ENCODE data around the gene TSHZ1.

TSHZ1 gene

DNA sequence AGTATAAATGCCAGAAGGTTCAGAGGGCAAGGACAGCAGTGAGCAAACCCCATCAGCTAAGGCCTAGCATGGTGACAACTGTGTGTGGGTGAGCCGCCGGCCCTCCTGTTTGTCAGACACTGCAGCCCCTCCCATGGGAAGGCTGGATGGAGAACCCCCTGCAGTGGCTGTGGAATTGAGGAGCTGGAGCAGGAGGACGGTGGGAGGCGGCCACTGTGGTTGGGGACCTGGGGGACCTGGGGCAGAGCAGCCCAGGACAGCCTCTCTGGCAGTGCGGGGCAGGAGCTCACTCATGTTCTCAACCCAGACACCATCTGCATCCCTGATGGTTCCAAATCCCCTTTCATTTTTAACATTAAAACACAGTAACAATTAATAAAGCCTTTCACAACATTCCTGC is 68.8 kb downstream of the TSHZ1 start:
- DNase-seq = no peak

DNA sequence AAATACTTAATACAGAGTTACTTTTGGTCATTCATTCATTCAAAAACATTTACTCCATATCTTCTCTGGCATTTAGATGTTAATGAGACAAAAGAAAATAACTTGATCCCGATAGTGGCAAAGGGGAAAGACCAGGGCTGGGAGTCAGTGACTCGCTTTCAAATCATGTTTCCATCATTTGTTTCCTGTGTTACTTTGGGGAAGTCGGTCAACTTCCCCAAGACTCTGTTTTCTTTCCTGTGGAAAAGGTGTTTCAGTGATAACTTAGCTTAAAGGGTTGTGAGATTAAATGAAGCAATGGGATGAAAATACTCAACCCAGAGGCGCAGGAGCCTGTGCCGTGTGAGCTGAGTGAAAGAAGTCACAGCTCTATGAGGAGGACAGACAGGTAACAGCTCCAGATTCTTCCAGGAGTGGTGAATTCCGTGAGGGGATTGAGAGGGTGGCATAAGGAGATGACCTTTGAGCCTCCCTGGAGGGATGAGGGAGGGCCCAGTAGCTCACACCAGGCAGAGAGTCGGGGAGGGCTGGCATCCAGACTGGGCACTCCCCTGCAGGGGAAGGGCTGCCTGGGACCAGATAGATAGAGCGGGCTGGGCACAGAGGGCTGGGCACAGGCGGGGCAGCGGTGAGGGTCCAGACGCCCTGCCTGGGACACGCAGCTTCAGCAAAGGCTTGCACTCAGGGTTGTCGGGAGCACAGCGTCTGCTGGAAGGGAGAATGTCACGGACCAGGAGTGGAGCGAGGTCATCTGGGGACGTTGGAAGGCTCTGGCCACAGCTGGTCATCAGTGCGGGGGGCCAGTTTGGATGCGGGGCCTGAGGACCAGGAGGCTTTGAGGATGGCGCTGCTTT is 70.1 kb downstream of the TSHZ1 start:
- no peak for DNase-seq

DNA sequence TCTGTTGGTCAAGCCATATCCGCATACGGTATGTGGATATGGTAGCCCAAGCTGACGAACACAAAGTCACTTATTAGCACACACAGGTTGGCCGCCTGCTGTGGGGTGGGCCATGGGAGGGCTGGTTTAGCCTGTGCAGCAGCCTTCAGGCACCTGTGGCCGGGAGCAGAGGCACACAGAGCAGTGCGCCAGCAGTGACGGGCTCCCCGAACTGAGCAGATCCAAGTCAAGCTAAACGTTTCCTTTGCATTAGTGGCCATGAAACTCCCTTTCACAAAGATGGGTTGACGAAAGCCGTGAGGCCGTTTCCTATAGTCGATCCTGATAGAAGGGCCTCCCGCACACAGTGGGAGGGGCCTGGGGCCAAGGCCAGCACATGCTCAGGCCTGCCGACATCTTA is 72.1 kb downstream of the TSHZ1 start:
- no peak for DNase-seq

DNA sequence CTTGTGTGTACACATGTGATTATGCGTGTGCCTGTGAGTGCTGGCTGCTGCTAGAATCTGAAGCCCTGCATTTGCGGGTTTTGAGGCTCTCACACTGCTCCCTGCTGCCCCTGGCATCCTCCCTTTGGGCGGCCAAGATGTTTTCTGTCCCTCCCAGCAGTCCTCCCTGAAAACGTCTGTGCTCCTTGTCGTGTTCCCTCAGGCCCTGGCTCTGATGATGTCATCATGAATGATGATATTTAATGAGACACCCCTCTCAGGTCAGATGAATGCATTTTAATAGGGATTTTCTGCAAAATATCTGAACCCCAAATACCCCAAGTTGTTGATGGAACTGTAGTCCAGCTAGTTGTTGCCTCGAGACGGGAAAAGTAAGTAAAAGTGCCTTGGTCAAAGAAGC is 73.1 kb downstream of the TSHZ1 start:
- no peak for DNase-seq

DNA sequence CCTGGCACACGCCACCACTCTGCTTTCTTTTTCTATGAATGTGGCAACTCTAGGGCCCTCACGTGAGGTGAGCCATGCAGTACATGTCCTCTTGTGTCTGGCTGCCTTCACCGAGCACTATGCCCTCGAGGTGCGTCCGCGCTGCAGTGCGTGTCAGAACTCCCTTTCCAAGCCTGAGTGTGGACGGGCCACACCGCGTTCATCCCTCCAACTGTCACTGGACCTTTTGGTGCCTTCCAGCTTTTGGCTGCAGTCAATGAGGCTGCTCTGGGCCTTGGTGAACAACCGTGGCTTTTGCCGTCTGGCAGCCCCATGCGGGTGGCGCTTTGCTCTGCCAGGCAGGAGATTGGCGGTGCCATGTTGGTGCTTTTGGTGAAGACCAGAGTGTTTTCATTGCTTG is 74.0 kb downstream of the TSHZ1 start:
- no peak for DNase-seq

DNA sequence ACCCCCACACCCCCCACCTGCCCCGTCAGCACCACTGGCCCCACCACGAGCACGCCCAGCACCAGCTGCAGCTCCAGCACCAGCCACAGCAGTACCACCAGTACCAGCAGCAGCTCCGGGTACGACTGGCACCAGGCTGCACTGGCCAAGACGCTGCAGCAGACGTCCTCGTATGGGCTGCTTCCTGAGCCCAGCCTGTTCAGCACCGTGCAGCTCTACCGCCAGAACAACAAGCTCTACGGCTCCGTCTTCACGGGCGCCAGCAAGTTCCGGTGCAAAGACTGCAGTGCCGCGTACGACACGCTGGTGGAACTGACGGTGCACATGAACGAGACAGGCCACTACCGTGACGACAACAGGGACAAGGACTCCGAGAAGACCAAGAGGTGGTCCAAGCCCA is 75.3 kb downstream of the TSHZ1 start:
- no peak for DNase-seq

DNA sequence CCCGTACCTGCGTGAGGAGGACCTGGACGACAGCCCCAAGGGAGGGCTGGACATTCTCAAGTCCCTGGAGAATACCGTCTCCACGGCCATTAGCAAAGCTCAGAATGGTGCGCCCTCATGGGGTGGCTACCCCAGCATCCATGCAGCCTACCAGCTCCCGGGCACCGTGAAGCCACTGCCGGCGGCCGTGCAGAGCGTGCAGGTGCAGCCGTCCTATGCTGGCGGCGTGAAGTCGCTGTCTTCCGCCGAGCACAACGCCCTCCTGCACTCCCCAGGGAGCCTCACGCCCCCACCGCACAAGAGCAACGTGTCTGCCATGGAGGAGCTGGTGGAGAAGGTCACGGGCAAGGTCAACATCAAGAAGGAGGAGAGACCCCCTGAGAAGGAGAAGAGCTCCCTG is 76.4 kb downstream of the TSHZ1 start:
- DNase-seq = no peak

DNA sequence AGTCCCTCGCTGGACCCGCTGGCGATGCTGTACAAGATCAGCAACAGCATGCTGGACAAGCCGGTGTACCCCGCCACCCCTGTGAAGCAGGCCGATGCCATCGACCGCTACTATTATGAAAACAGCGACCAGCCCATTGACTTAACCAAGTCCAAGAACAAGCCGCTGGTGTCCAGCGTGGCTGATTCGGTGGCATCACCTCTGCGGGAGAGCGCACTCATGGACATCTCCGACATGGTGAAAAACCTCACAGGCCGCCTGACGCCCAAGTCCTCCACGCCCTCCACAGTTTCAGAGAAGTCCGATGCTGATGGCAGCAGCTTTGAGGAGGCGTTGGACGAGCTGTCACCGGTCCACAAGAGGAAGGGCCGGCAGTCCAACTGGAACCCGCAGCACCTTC is 77.1 kb downstream of the TSHZ1 start:
- no peak for DNase-seq

DNA sequence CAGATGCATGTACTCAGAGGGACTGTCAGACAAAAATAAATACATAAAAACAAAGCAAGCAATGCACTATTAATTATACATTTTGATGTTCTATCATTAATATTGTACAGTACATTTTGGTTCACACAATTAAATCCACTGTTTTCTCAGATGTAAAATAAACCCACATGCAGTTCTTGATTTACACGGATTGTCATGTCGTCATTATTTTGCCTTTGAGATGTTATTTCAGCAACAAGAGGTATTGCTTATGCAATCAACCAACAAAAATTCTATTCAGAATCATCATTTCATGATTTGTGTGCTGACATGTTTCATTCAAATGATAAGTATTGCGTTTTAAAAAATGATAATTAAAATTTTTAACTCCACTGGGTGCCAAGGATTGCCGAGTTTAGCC is 79.2 kb downstream of the TSHZ1 start:
- no peak for DNase-seq

DNA sequence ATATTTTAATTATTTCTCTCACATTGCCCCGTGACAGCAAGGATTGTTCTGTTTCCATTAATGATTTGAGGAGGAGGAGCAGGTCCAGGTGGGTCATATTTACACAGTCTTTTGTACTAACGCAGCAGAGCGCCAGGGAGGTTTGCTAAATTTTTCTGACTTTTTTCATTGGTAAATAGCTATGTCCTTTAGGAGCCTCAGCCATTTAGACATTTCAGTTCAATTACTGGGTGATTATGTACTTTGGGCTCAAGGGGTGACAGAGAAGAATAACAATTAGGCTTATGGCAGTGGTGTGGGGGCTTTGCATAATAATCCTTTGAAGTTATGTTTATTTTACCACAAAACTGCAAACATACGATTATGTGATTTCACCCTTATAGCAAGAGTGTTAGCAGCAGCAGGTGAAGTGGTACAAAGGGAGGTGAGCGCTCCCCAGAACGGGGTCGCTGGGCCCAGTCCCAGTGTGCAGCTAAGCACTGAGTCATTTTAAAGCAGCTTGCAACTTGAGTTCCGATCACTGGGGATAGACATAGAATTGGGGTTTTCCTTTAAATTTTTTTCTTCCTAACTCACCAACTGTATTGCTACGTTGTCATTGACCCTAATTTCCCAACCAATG is 80.3 kb downstream of the TSHZ1 start:
- DNase-seq = no peak

DNA sequence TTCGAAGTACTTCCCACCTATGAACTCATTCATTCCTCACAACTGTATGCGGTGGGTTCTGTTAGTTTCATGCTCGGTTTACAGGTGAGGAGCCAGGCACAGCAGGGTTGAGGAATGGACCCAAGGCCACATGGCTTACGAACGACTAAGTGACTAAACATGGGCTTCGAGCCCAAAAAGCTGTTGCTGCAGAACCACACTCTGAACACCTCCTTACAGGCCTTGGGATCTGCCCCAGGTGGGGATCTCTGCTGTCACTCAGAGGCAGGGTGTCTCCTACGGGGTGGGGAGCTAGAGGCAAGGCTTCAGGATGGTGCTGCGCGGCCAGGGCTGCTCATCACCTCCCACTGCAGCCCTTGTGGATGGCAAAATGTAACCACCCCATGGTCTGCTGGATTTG is 80.9 kb downstream of the TSHZ1 start:
- DNase-seq = no peak

DNA sequence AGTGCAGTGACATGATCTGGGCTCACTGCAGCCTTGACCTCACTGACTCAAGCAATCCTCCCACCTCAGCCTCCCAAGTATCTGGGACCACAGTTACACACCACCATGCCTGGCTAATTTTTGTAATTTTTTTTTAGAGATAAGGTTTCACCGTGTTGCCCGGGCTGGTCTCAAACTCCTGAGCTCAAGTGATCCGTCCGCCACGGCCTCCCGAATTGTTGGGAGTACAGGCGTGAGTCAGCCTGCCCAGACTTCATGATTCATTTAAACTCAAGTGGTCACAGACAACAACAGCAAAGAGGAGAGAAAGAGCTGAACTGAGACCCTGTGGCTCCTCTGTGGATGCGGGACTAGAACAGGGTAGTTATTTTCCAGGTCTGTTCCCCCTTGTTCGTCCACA is 83.0 kb downstream of the TSHZ1 start:
- no peak for DNase-seq

DNA sequence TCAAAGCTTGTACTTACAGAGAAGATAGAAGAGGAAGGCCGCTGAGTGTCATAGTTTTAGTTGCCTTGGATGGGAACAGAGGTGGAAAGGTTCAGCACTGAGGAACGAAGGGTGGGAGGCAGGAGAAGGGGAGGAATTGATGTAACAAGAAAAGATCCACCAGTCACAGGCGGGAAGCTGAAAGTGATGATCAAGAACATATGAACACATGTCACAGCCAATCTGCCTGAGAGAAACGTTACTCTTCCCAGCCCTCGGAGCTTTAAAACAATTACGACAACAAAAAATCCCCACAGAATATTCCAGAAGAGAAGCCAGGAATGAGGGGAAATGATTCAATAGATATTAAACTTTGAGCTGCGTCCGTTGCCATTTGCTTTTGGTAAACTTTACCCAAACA is 87.1 kb downstream of the TSHZ1 start:
- DNase-seq = no peak

DNA sequence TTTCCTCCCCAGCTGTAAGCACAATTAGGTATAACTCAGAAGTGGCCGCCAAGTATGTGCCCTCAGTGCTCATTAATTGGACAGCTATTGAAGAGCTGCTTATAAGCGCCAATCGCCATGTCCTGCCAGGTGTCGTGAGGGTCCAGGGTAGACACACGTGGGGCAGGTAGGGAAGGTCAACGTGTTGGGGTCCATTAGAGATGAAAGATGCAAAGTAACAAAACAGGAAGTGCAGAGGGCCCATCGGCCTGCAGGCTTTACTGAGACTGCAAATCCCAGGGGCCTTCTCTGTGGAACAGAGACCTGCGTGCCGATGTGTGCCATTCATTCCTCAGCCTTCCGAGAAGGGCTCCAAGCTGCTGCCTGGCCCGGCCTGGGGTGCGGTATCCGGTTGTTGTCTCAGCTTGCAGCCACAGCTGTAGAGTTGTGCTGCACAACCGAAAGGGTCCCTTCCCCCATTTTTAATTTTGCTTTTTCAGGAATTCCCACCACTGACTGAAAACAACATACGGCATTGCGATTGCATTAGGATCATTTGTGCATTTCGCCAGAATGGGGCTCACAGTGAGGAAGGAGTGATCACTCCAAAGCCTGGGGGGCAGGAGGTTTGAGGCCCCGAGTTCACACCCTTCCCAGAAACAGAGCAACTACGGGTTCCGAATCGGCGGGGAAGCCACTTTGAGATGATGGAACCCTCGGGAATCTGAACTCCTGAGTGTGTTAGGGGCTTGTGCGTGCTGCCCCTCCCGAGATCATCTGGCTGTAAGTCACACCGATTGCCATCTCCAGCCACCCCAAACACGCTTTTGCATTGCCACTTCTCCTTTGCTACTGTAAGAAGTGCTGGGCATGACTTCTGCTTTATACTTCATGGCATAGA is 94.3 kb downstream of the TSHZ1 start:
- DNase-seq = no peak

DNA sequence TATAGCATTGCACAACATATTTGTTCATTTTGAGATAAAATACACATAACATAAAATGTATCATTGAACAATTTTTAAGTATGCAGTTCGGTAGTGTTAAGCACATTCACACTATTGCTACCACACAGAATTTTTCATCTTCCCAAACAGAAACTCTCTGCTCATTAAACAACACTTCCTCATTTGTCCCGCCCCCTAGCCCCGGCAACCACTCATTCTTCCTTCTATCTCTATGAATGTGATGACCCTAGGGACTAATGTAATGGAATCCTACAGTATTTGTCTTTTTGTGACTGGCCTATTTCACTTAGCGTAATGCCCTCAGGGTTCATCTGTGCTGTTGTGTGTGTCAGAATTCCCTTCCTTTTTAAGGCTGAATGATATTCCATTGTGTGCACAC is 95.4 kb downstream of the TSHZ1 start:
- DNase-seq = no peak

DNA sequence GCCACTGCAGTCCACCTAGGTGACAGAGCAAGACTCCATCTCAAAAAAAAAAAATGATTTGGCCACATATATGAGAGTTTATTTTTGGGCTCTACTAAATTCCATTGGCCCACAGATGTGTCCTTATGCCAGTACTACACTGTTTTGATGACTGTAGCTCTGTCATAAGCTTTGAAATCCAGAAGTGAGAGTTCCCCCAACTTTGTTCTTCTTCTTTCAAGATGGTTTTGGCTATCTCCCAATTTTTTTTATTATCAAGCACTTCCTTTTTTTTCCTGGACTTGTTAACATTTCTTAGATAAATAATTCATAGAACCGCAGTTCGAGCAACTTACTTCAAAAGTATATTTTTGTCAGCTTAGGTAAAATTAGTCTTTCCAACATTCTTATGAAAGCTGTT is 96.9 kb downstream of the TSHZ1 start:
- no peak for DNase-seq

DNA sequence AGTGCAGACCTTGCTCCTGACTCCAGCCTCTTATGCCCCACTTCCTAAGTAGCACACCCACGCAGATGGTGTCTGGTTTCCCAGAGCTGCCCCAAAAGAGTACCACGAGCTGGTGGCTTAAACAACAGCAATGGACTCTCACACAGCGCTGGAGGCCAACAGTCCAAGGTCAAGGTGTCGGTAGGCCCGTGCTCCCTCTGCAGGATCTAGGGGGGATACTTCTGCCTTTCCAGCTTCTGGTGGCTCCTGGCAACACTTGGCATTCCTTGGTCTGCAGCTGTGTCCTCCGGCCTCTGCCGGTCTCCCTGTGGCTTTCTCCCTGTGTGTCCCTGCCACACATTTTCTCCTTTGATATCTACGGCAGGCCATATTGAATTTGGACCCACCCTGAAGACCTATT is 99.0 kb downstream of the TSHZ1 start:
- no peak for DNase-seq

DNA sequence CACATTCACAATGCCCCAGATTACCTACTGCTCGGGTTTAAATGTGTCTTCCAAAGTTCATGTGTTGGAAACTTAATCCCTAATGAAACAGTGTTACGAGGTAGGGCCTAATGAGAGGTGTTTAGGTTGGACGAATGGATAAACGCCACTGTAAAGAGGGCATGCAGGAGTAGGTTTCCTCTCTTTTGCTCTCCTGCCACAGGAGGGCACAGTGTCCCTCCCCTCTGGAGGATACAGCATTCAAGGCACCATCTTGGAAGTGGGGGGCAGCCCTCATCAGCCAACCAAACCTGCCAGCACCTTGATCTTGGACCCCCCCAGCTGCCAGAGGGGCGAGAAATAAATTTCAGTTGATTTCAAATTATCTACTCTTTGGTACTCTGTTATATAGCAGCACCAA is 103.5 kb downstream of the TSHZ1 start:
- DNase-seq = no peak

DNA sequence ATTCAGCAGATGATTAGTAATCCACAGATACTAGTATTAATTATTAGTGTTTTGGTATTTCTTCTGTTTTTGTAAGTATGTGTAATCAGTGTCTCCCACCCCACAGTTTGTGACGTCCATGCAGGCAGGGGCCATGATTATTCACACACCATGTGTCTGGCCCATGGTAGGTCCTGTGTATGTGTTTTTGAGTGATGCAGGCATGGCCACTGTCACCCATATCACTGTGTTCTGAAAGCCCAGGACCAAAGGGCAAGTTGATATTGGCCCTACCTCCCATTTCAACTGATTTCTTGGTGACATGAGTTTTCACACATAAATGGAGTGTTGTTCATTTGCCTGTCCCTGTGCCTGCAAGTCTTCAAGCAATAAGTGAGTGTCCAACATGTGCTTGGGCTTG is 104.0 kb downstream of the TSHZ1 start:
- DNase-seq = no peak

DNA sequence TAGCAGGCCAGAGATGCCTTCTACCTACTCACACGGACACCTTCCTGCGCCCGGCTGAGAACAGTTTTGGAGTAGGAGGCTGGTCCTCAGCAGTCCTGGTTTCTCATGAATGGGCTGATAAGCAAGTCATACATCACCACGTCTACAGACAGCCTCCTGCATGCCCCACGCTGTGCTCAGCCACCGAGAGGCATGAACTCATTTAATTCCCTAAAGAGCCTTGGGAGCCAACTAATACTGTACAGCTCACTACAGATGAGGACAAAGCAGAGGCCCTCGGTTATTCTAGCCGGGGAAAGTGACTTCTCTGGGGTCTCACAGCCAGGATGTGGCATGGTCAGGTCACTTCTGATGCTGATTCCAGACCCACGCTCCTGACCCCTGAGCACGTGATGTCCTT is 105.6 kb downstream of the TSHZ1 start:
- DNase-seq = no peak

DNA sequence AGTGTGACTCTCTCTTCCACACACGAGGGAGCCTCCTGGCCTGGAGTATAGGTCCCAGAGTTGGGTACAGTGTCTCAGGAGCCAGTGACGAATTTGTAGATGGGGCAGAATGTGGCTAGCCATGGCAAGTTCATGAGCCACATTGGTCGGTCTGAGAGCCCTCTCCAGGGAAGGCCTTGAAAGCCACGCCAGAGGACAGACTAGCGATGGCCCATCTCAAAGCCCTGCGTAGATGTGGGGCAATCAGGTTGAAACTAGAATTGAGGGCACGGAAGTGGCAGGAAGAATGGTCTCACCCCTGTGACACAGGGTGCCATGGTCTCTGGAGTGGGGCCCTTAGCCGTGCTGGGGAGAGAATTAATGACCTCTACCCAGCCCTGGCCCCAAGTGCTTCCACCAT is 106.2 kb downstream of the TSHZ1 start:
- DNase-seq = no peak

DNA sequence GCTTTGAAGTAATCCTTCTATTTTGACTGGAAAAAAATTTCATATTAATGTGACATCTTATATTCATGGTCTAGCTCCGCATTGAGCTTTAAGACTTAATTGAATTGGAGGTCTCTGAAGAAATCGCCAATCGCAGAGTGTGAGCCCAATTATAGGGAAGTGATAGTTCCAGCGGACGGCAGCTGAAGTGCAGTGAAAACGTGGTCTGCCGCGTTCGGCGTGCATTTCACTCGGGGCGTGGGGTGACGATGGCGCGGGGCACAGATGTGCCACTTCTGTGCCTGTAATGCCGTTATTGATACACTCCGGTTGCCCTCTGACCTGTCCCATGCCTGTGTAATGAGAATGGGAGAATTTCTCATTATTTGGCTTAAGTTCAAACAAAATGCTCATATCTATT is 106.7 kb downstream of the TSHZ1 start:
- no peak for DNase-seq

DNA sequence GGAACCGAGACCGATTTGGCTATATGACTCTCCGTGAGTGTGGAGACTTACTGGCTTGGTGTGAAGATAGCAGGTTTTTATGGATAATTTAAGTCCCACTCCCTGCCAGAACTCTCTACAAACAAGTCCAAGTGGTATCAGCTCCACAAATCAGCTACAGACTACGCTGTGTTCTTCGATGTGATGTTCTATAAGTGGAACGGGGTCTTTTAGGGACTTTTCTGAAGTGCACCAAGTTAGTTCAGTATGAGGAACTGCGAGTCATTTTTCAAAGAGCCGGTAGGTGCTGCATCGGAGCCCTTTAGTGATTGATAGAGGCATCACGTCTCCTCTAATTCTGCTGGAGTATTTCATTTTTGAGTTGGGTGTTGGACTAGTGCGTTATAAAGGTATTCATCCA is 107.1 kb downstream of the TSHZ1 start:
- no peak for DNase-seq

DNA sequence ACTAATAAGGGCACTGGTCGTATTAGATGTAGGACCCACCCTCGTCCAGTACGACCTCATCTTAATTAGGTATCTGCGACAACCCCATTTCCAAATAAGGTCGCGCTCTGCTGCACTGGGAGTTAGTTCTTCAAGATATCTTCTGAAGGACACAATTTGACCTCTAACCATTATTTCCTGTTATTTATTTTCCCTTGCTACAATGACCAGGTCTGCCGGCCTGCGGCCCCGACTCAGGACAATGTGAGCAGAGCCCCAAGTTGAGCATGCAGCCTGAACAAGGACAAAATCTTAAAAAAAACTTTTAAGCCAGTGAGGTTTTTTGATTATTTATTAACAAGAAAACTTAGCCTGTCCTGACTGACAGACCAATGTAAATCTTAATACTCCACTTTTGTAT is 109.3 kb downstream of the TSHZ1 start:
- DNase-seq = no peak

All from CD4-positive, alpha-beta T cell treated with Interferon alpha-2 for 1 hour (primary cell).